Astrocyte (in vitro differentiated cells and primary cell): ENCODE measurements around the gene RPP38. TPM values are rescaled to one million over a fixed set of nuclear protein-coding genes. Genes with fewer than 3 reads are reported as not detected.

Source experiments
- DNase-seq: peaks from one replicate; pipeline ENCODE4 v3.0.0-alpha.2; 2010; ENCODE audit warnings: low read depth
- FAIRE-seq: peaks from 2 replicates; lab custom pipeline; 2011; peaks lifted over from hg19 to GRCh38; lab: Jason Lieb, UNC
- H2AFZ ChIP-seq: 2 replicates; pipeline ENCODE4 v1.6.0; 2012; ENCODE audit warnings: low read depth, low read length, inconsistent platforms
- H3K27ac ChIP-seq: 2 replicates; pipeline ENCODE4 v1.5.1; 2011; ENCODE audit warnings: low read depth, low read length, inconsistent platforms
- H3K27me3 ChIP-seq: 2 replicates; pipeline ENCODE4 v1.6.0; 2011; ENCODE audit warnings: low read length, inconsistent platforms; ENCODE audit not compliant: insufficient read depth
- H3K36me3 ChIP-seq: 2 replicates; pipeline ENCODE4 v1.5.1; 2011; ENCODE audit warnings: low read length, inconsistent platforms; ENCODE audit not compliant: insufficient read depth
- H3K4me1 ChIP-seq: 2 replicates; pipeline ENCODE4 v1.5.1; 2011; ENCODE audit warnings: low read length, inconsistent platforms; ENCODE audit not compliant: insufficient read depth
- H3K4me2 ChIP-seq: 2 replicates; pipeline ENCODE4 v1.6.0; 2012; ENCODE audit warnings: low read length, inconsistent platforms
- H3K4me3 ChIP-seq: 2 replicates; pipeline ENCODE4 v1.5.1; 2011; ENCODE audit warnings: low read depth, mild to moderate bottlenecking, low read length, inconsistent platforms; ENCODE audit not compliant: insufficient read depth
- H3K79me2 ChIP-seq: 2 replicates; pipeline ENCODE4 v1.6.0; 2012; ENCODE audit warnings: mild to moderate bottlenecking, low read length, inconsistent platforms; ENCODE audit not compliant: insufficient read depth
- H3K9ac ChIP-seq: 2 replicates; pipeline ENCODE4 v1.6.0; 2012; ENCODE audit warnings: mild to moderate bottlenecking, low read length, inconsistent platforms
- H3K9me3 ChIP-seq: 2 replicates; pipeline ENCODE4 v1.5.1; 2012; ENCODE audit warnings: low read depth, mild to moderate bottlenecking, low read length, inconsistent platforms; ENCODE audit not compliant: insufficient read depth
- H4K20me1 ChIP-seq: 2 replicates; pipeline ENCODE4 v1.6.0; 2012; ENCODE audit warnings: low read length, inconsistent platforms; ENCODE audit not compliant: insufficient read depth
- H3K27ac Mint-ChIP-seq: one replicate; pipeline ENCODE4 v1.8.0; 2021; ENCODE audit warnings: mild to moderate bottlenecking, mixed read lengths; ENCODE audit not compliant: unreplicated experiment
- H3K27me3 Mint-ChIP-seq: one replicate; pipeline ENCODE4 v1.8.0; 2021; ENCODE audit warnings: low read depth, mixed read lengths; ENCODE audit not compliant: unreplicated experiment
- H3K36me3 Mint-ChIP-seq: one replicate; pipeline ENCODE4 v1.8.0; 2021; ENCODE audit warnings: low read depth, mixed read lengths; ENCODE audit not compliant: unreplicated experiment
- H3K4me1 Mint-ChIP-seq: one replicate; pipeline ENCODE4 v1.8.0; 2021; ENCODE audit warnings: low read depth, mixed read lengths; ENCODE audit not compliant: unreplicated experiment
- H3K4me3 Mint-ChIP-seq: one replicate; pipeline ENCODE4 v1.8.0; 2021; ENCODE audit warnings: mild to moderate bottlenecking, moderate library complexity, mixed read lengths; ENCODE audit not compliant: unreplicated experiment
- H3K9me3 Mint-ChIP-seq: one replicate; pipeline ENCODE4 v1.8.0; 2021; ENCODE audit warnings: mild to moderate bottlenecking, mixed read lengths; ENCODE audit not compliant: unreplicated experiment
- CTCF ChIP-seq: IDR thresholded peaks from 2 replicates; pipeline ENCODE4 v1.5.1; 2011; ENCODE audit warnings: low read depth, mild to moderate bottlenecking, inconsistent platforms, low read length, moderate library complexity; ENCODE audit not compliant: insufficient read depth
- EZH2 ChIP-seq: IDR thresholded peaks from 2 replicates; pipeline ENCODE4 v1.6.1; 2012; ENCODE audit warnings: mild to moderate bottlenecking, low read length, inconsistent platforms; ENCODE audit not compliant: insufficient read depth
- total RNA-seq: library from RNA; stranded (reverse); gene quantifications from 2 replicates; pipeline ENCODE4 v1.2.1, GENCODE V29; 2021

The RPP38 gene
- total RNA-seq, 1 donor from 2014 or later: 17.6 TPM

DNA sequence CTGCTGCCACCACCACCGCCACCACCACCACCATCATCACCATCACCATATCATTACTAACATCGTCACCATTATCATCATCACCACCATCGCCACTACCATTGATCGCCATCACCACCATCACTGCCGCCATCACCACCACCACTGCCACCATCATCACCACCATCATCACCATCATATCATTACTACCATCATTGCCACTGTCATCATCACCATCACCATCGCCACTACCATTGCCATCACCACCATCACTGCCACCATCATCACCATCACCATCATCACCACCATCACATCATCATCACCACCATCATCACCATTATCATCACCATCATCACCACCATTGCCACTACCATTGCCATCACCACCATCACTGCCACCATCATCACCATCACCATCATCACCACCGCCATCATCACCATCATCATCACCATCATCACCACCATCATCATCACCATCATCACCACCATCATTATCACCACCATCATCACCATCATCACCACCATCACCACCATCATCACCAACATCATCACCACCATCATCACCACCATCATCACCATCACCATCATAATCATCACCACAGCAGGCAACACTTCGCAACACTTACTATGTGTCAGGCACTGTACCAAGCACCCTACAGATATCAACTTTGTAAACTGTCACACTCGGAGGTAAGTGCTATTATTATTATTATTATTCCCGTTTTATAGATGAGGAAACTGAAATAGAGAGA, 52.1 kb downstream of the RPP38 start:
- H3K79me2 ChIP-seq: peaks cover 94% of the 10 kb centered on the region

GRCh38 chr10:15150563-15150962, 53.4 kb downstream of the RPP38 start:
- H3K27me3 ChIP-seq: no peaks in the 10 kb centered on the region
- H3K36me3 Mint-ChIP-seq: peaks cover 8% of the 10 kb centered on the region
- H3K4me1 ChIP-seq: no peaks in the 10 kb centered on the region
- peaks cover 3% of the 10 kb centered on the region for H3K36me3 ChIP-seq
- FAIRE-seq: no peak
- no peaks in the 10 kb centered on the region for H3K27me3 Mint-ChIP-seq
- no peak overlapping the region for H3K4me3 Mint-ChIP-seq
- H3K79me2 ChIP-seq: peaks cover 96% of the 10 kb centered on the region
- no peak overlapping the region for H3K27ac ChIP-seq
- peaks cover 2% of the 10 kb centered on the region for H3K9me3 Mint-ChIP-seq
- peaks cover 3% of the 10 kb centered on the region for H3K4me1 Mint-ChIP-seq
- no peak overlapping the region for H3K4me2 ChIP-seq
- H3K27ac Mint-ChIP-seq: no peak overlapping the region
- no peak overlapping the region for H3K4me3 ChIP-seq
- no peak for DNase-seq
- H4K20me1 ChIP-seq: peaks cover 47% of the 10 kb centered on the region
- TF ChIP-seq CTCF: no peak
- no peaks in the 10 kb centered on the region for H3K9me3 ChIP-seq
- no peak overlapping the region for H2AFZ ChIP-seq
- H3K9ac ChIP-seq: no peak overlapping the region

More for the DNA sequence above, 52.1 kb downstream of the RPP38 start:
- no peak for TF ChIP-seq EZH2
- TF ChIP-seq CTCF: no peak
- Mint-ChIP-seq H3K36me3 (peaks cover 3% of the 10 kb centered on the region), H3K27ac (no peak overlapping the region), H3K27me3 (no peaks in the 10 kb centered on the region), H3K4me3 (no peak overlapping the region), H3K4me1 (peaks cover 3% of the 10 kb centered on the region), H3K9me3 (peaks cover 2% of the 10 kb centered on the region)
- H2AFZ ChIP-seq: no peak overlapping the region
- H4K20me1 ChIP-seq: peaks cover 56% of the 10 kb centered on the region
- no peak overlapping the region for H3K27ac ChIP-seq
- peaks cover 3% of the 10 kb centered on the region for H3K36me3 ChIP-seq
- no peak overlapping the region for H3K4me3 ChIP-seq
- H3K9ac ChIP-seq: no peak overlapping the region
- H3K27me3 ChIP-seq: no peaks in the 10 kb centered on the region
- no peaks in the 10 kb centered on the region for H3K4me1 ChIP-seq
- DNase-seq: no peak
- H3K9me3 ChIP-seq: no peaks in the 10 kb centered on the region
- FAIRE-seq: no peak
- no peak overlapping the region for H3K4me2 ChIP-seq

DNA sequence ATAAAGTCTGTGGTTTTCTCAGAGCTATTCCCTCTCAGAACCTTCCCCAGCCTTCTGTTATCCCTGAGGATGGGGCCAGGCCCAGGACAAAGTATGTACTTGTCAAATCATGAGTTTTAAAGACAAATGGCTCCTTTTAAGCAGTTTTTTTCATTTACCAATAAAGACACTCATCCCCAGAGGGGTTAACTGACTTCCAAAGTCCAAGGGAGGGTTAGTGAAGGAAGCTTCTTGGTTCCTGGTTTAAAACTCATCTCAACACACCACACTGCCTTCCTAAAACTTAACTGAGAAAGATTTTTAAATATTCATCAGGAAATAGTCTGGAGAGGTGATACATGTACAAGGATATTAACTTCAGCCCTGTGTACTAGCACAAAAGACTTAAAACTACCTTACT, 55.4 kb downstream of the RPP38 start:
- no peak overlapping the region for H3K27ac Mint-ChIP-seq
- H3K36me3 ChIP-seq: peaks cover 3% of the 10 kb centered on the region
- H3K4me2 ChIP-seq: no peak overlapping the region
- H3K9me3 Mint-ChIP-seq: peaks cover 2% of the 10 kb centered on the region
- H4K20me1 ChIP-seq: peaks cover 42% of the 10 kb centered on the region
- H3K4me3 ChIP-seq: no peak overlapping the region
- no peak for FAIRE-seq
- peaks cover 8% of the 10 kb centered on the region for H3K36me3 Mint-ChIP-seq
- peaks cover 3% of the 10 kb centered on the region for H3K4me1 Mint-ChIP-seq
- H3K27me3 ChIP-seq: no peaks in the 10 kb centered on the region
- H3K9me3 ChIP-seq: no peaks in the 10 kb centered on the region
- no peaks in the 10 kb centered on the region for H3K4me1 ChIP-seq
- H3K79me2 ChIP-seq: peaks cover 95% of the 10 kb centered on the region
- no peak overlapping the region for H3K27ac ChIP-seq
- no peaks in the 10 kb centered on the region for H3K27me3 Mint-ChIP-seq
- H2AFZ ChIP-seq: no peak overlapping the region
- H3K4me3 Mint-ChIP-seq: no peak overlapping the region
- H3K9ac ChIP-seq: no peak overlapping the region
- no peak for DNase-seq
- no peak for TF ChIP-seq EZH2
- no peak for TF ChIP-seq CTCF
